ENCODE measurements around the gene BUD31.
"Not testable (repeated sequence)": the region's sequence is repeated elsewhere in the genome, so short reads cannot be mapped to it uniquely, and the experiment has no call there.

Gene BUD31

DNA sequence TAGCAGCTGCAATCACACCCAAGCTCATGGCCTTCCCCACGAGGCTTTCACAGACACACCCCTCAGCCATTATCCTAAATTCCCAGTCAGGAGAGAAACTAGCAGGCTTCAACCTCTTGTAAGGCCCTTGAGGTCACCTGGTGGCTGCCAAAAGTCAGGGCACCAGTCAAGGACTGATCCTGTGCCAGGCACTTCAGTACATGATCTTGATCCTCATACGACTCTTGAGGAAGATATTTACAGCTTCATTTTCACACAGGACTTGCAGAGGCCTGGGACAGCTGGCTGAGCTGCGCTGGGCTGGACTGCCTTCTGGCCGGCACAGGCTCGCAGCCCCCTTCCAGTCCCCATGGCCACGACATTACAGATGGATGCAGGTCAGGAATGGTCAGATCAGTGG is 9.2 kb upstream of the BUD31 start:
- no peak for DNase-seq

- no peak for DNase-seq
Observed at GRCh38 chr7:99402854-99403253, 5.9 kb upstream of the BUD31 start.

GRCh38 chr7:99403764-99404163 is 5.0 kb upstream of the BUD31 start:
- no peak for DNase-seq

- DNase-seq = no peak
Observed at GRCh38 chr7:99404235-99404976, 4.4 kb upstream of the BUD31 start.

- no peak for DNase-seq
Observed at GRCh38 chr7:99404977-99405320, 3.8 kb upstream of the BUD31 start.

- DNase-seq = no peak
Observed at GRCh38 chr7:99406557-99406956, 2.2 kb upstream of the BUD31 start.

- DNase-seq = peak; percentile 41
Observed at GRCh38 chr7:99407872-99408378, 844 bp upstream of the BUD31 start.

- DNase-seq = no peak
Observed at GRCh38 chr7:99409192-99409572, 413 bp downstream of the BUD31 start.

- DNase-seq = no peak
Observed at GRCh38 chr7:99409806-99410205, 1.0 kb downstream of the BUD31 start.

DNA sequence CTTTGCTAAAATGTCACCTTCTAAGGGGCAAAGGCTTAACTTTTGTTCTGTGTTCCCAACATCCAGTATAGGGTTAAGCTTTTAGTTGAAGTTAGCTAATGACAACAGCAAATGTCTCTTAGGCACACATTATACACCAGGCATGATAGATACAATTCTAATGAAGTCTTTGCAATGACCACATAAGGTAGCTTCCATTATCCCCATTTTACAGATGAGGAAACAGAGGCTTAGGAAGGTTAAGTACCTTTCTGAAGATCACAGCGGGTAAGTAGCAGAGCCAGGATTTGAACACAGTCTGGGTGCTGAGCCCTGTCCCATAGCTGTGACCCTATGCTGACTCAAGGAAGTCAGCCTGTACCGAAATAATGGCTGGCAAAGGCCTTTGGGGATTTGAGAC is 1.9 kb downstream of the BUD31 start:
- no peak for DNase-seq

GRCh38 chr7:99415513-99416127 is 6.9 kb downstream of the BUD31 start:
- not testable (repeated sequence) for DNase-seq

DNA sequence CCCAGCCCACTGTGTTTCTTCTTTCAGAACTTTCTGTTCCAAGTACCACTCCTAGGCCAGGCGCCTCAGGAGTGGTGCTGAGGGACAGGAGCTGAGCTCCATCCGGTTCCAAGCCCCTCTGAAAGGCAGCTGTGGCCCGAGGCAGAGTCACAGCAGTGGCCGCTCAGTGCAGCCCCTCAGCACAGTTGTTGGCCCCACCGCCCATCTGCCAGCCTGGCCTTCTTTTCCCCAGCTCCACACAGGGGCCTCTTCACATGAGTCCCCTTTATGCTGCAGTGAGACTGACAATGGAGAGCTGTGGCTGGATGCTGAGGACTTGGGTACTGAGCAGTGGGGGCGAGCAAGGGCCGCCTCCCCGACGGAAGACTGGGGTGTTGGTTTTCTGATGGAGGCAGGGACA is 9.5 kb downstream of the BUD31 start:
- no peak for DNase-seq

GRCh38 chr7:99419323-99420021 is 10.7 kb downstream of the BUD31 start:
- DNase-seq = no peak

GRCh38 chr7:99420213-99420612 is 11.4 kb downstream of the BUD31 start:
- DNase-seq = no peak

- no peak for DNase-seq
Observed at GRCh38 chr7:99420986-99421385, 12.2 kb downstream of the BUD31 start.

GRCh38 chr7:99422186-99422585 is 13.4 kb downstream of the BUD31 start:
- DNase-seq = no peak

- no peak for DNase-seq
Observed at GRCh38 chr7:99422625-99423024, 13.9 kb downstream of the BUD31 start.

GRCh38 chr7:99424932-99425730 is 16.4 kb downstream of the BUD31 start:
- DNase-seq = no peak

DNA sequence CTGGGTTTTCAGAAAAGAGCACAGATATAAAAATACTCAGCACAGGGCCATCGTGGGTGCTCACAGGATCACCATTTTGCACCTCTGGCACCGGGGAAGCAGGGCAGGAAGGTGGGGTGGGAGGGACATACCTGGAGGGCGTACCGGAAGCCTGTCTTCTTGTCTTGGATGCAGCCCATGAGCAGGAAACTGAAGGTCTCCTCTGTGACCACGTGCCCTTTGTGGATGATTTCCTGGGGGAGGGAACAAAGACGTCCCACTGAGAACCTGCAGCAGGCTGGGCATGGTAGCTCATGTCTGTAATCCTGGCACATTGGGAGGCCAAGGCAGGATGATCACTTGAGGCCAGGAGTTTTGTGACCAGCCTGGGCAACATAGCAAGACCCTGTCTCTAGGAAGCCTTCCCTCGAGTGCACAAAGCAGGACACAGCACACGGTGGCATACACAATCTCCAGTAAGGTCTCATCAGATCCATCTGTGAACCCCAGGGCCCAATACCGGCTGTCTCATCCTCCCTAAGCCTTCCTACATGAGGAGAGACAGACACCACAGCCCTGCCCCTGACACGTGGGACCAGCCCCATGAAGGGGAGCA is 20.3 kb downstream of the BUD31 start:
- DNase-seq = no peak

DNA sequence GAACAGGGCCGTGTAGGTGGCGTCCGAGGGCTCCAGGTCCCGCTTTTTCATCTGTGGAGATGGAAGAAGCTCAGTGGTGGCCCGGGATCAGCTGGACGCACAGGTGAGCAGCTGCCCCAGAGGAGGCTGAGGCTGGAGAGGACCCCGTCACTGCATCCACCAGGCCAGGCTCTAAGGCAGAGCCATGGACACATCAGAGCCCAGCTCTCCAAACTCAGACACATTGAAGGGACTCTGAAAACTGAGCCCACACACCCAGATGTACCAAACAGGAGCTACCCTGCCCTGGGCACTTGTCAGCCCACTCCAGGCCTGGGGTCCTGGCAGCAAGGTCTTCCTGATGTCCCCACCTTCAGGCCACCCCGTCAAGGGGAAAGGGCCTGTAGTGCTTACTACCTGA is 21.0 kb downstream of the BUD31 start:
- DNase-seq = no peak

DNA sequence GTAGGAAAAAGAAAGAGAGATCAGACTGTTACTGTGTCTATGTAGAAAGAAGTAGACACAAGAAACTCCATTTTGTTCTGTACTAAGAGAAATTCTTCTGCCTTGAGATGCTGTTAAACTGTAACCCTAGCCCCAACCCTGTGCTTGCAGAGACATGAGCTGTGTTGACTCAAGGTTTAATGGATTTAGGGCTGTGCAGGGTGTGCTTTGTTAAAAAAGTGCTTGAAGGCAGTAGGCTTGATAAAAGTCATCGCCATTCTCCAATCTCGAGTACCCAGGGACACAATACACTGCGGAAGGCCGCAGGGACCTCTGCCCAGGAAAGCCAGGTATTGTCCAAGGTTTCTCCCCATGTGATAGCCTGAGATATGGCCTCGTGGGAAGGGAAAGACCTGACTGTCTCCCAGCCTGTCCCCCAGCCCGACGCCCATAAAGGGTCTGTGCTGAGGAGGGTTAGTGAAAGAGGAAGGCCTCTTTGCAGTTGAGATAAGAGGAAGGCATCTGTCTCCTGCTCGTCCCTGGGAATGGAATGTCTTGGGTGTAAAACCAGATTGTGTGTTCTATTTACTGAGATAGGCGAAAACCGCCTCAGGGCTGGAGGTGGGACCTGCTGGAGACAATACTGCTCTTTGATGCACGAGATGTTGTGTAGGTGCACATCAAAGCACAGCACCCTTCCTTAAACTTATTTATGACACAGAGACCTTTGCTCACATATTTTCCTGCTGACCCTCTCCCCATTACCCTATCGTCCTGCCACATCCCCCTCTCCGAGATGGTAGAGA is 23.2 kb downstream of the BUD31 start:
- not testable (repeated sequence) for DNase-seq

- DNase-seq = no peak
Observed at GRCh38 chr7:99433158-99433557, 24.4 kb downstream of the BUD31 start.

All from activated T-cell treated with anti-CD3 and anti-CD28 coated beads for 4 hours (primary cell).